ENCODE data around the gene CKS1B.
A peak's percentile ranks its signal among the peaks of the same experiment; 100 is the strongest.

CKS1B gene

DNA sequence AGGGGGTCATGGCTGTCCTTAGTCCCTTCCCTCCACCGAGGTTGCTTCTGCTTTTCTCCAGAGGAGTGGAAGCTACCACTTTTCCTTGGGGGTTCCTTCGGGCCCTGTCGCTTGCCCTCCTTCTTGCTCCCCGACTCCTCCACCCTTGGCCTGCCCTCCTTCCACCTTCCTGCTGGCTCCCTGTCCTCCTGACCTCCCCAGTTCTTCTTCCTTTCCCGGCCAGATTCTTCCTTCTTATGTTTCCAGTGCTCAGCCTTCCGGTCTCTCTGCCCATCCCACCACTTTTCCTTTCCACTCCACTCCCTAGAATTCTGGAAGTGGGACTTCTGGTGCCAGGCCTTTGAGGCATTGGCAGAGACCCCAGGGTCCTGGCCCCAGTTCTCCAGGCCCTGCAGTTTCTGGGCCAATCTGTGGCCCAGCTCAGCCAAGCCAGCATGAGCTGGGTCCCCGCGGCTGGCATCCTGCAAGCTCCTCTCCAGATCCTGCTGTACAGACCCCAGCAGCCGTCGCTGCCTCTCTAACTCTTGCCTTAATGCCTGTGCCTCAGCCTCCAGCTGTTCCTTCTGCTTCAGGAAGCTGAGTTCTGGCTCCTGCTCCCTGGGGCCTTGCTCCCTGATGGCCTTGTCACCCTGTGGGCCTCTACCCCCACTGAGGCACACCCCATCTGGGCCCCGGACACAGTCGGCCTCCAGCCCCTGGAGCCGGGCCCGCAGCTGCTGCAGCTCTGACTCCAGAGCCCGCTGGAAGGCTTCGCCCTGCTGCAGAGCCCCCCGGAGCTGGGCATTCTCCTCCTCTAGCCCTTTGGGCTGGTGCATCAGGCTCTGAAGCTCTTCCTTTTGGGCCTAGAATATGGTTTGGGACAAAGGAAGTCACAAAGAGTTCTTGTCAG is 28.3 kb upstream of the CKS1B start:
- no peak for DNase-seq

DNA sequence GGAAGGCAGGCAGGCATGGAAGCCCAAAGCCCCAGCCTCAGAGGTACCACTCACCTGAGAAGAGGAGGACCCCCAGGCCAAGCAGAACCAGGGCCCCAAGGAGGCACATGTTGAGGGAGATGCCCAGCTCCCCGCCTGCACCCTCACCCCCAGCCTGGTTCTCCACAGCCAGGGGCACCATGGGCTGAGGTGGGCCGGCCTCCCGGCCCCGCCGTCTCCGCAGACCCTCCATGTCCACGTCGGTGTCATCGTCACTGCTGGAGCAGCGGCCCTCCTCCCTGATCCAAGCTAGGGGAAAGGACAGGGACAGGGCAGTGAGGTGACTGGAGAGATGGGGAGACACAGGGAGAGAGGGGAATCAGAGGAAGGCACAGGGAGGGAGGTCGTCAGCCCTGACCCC is 26.4 kb upstream of the CKS1B start:
- no peak for DNase-seq

DNA sequence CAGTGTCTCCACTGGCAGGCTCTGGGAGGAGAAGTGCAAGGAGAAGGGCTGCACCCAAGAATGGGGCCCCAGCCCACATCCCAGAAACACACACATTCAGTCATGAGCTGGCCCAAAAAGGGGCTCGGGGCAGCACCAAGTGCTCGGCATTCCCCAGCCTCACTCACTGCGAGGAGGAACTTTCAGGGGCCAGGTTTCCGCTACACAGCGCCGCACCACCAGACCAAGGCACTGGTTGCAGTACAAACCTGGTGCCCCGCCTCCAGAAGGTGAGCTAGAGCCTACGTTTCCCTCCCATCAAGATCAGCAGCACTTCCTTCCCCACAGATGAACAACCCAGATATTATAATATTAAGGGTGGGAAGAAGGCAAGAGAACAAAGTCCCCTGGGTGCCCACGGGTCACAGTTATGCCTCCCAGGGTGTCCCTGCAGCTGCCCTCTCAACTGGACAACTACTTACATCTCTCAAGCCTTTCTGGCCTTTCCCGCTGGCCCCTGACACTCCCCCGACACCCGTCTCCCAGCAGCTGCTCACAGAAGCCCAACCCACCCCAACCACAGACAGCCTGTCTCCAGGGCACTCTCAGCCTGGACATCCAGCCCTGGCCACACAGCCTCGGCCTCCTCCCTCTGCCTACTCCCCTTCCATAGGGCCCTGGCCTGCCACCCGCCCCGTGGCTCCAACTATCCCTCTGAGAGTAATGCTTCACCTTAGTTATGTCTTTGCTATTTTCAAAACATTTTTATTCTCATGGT is 22.4 kb upstream of the CKS1B start:
- DNase-seq, result peak; percentile 69

DNA sequence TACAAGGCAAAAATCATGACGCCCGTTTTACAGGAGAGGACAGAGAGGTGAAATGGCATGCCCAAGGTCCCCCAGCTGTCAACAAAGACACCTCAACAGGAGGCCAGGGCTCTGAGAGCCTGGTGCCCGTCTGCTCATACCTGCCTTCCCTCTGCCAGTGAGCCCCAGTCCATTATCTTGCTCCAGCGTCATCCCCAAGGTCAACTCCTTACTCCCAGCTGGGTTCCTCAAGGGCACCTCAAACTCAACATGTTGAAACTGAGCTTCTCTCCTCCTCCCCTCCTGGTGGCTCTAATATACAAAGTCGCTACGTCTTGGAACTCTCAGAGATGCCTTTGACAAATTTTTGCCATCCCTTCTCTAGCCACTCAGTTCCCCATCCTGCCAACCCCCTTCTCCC is 21.8 kb upstream of the CKS1B start:
- no peak for DNase-seq

DNA sequence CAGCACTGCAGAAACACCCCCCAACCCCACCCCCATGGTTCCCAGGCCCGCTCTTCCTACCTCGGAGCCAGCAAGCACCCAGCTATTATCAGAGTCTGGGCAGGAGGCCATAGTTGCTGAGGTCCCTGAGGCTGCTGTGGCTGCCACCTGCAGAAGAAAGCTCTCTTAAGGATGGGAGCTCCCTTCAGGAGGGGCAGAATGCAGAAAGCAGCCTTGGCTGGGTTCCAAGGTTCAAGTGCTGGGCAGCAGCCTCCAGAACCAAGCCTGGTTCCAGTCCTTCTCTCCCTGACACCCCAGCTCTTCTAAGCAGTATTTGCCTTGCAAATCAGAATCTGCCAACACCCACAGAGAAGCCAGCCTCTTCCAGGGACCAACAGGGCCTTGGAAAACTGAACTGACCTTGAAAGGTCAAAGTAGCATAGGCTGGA is 20.9 kb upstream of the CKS1B start:
- DNase-seq, result no peak

DNA sequence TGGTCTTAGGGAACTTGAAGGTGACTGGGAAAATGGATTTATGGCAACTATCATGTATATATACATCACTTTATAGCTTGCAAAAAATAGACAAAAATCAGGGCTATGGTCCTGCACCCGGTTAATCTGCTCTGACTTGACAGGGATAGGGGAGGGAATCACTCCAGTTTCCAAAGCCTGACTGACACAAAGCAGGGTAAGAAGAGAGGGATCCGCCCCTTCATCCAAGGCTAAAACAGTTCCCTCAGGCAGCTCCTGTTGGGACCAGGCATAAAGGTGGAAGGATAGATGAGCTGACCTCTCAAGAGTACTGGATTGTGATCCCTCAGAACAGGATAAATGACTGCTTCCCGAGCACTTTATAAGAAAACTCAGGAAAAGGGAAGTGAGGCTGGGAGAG is 19.9 kb upstream of the CKS1B start:
- no peak for DNase-seq

DNA sequence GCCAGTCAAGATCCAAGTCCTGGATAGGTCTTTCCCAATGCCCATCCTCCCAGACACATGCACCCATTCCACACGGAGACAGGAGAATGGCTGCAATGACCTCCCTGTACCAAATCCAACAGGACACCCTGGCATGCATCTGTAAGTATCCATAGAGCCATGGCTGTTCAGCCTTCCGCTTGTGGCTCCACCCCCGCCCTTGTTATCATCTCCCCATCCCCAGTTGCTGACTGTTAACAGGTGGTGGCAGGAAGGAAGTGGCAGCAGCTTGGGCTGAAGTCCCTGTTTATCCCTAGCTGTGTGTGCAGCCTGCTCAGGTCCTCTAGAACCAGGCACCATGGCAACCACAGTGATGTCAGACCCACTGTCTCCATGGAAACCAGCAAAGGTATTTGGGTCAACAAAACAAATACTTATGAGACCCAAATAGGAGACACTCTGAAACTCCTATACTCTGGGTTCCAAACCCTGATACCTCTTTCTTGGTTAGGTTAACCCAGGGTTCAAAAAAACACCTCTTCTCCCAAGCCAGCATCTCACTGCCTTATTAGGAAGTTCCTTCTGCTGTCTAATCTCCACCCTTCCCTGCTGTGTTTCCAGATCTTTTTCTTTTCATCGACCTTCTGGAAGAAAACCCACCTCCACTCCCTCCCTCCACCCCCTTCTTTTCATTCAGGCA is 19.3 kb upstream of the CKS1B start:
- DNase-seq, result peak; percentile 86

DNA sequence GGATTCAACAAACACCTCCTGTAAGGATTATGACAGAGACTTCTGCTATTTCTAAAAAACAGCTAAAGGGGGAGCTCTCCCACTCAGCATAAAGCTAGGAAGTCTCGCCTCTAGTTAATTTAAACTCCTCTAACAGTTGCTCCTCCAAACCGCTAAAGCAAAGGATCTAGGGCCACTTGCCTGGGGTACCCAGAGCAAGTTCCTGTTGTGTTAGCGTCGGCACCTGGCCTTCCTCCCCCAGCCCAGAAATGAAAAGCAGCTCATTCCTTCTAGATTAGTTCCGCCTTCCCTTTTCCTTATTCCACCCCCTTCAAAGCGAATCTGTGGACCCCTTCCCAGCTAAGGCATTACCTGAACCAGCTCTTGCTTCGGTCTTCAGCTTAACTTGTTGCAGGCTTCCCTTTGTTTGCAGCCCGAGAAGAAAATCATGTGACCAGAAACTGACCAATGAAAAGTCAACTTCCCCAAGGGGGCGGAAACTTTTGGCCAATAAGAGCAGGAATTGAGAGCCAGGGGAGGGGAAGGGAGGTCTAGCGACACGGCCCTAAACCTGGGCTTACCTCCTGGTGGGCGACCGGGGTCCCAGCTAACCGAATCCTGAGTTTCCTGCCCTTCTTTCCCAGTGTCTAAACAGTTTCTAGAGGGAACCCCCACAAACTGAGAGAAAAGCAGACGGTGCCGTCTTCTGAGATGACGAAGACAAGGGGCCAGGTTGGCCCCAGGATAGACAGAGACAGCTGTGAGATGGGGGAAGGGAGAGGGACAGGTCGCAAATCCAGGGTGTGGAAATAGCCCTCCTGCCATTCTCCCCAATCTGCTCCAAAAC is 18.6 kb upstream of the CKS1B start, which contains the start of gene PBXIP1:
TSS of gene PBXIP1 (minus strand) at position 382 of the 826 bp plus-strand sequence. CDS start 2,378 bp downstream, outside the sequence.
- peak; percentile 87 for DNase-seq

DNA sequence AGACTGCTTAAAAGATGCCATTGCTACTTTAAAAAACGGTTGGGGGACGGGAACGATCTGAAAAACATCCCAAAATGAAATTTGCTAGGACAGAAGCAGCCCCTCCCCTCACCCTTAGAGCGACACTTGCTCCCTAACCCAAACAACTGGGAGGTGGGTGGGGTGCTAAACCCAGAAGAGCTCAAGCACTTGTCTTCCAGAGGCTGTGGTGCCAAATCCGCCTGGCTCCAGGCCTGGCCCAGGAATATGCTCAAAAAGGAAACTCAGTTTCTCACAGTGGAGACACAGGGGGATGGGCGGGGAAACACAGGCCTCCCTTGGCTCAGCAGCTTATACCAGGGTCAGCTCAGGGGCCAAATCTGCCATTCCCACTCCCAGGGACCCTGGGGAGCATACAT is 17.9 kb upstream of the CKS1B start:
- DNase-seq, result no peak

DNA sequence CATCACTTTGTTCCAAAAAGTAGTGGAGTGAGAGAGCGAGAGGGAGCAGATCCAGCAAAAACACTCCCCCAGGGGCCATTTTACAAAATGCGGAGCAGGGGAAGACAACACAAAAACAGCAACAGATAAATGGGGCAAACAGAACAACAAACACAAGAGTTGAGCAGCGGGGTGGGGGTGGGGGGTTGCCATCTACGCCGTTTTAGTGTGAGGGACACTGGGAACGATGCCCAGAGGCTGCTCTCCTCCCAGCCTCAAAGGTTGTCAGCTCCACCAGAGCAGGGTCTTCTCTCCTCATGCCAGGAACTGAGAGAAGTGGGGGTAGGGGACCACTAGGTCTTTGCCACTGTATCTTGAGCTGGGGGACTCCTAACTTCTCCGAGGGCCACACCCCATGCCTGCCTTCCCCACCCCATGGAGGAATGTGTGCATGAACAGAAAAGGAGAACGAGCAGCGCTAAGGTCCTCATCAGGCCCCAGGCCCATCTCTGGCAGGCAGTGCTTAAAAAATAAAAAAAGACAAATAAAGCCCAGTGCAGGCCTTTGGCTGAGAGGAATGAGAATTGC is 17.3 kb upstream of the CKS1B start:
- no peak for DNase-seq

DNA sequence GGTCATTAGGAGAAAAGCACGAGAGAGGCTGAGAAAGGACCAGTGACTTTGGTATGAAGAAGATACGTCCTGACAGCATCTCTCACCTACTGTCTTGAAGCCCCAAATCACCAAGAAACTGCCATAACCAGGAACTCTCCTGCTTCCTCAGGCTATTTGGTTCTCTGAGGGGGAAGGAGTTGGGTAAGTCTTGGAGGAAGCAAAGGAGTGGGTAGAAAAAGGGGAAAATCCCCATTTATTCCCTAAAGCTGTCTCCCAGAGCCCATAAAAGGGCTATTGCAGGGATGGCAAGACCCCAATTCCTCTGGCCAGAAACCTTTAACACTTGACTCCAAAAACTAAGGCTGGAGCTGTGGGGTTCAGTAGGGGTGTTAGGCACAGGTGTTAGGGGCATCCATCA is 16.4 kb upstream of the CKS1B start:
- DNase-seq, result no peak

DNA sequence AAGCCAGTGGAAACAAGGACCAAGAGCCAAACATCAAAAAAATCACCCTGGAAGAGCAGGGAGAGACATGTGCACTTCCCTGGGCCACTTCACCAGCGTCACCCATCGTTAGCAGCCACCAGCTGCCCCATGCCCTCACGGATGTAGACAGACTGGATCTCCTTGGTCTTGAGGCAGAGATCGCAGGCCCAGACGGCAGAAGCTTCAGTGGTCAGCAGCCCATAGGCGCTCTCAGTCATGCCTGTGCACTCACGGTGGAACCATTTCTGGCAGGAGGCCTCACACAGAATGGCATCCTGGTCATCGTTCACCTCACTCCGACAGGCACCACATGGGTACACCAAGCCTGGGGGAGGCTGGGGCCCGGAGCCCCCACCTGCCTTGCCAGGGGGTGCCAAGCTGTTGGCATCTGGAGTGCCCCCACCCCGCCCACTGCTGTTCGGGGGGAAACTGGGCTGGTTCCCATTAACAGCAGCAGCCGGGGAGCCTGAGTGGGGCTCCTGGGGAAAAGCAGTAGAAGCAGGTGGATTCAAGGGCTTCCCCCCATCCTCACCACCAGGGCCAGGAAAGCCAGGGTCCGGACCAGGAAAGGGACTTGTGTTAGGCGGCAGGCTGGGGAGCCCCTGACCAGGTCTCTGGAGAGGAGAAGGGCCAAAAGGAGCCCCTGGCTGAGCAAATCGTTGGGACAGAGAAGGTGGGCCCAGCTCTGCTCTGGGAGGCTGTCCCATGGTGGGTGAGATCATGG is 15.6 kb upstream of the CKS1B start:
- DNase-seq, result no peak

DNA sequence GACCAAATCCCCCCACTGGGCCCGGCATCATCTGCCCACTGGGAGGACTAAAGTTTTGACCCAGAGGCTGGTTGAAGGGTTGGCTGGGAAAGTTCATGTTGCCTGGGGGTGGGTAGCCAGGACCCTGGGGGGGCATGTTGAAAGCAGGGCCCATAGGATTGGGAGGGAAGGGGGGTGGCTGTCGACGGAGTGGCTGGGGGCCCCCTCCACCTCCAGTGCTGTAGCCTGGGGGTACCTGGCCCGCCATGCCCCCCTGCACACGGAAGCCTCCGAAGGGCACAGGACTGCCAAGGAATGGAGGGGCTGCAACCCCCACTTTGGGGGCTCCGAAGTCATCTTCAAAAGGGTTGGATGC is 15.1 kb upstream of the CKS1B start:
- DNase-seq, result no peak

DNA sequence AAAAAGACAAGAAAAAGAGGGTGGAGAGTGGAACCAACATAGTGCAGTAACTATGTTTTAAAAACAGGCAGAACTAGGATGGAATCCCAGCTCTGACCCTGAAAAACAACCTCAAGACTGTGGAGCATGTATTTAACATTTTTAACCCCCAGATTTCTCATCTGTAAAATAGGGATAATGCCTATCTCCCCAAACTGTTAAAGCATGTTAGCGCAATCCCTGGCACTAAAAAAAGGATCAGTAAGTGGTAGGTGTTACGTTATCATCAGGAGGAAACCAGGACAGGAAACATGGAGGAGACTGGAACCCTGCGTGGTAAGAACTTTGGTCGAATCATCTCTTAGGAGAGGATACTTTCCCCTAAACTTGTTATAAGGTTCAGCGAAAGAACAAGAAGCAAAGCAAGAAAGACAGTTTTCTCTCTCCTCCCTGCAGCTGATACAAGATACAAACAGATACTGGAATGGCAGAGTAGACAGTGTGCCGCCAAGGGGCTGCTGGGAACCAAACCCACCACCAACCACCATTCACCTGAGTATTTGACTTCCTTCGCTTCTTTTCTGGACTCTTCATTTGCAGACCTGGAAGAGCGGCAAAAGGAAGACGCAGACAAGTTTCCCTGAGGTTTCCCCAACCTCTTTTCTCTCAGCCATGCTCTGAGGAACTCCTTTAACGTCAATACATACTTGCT is 13.9 kb upstream of the CKS1B start:
- DNase-seq, result no peak

DNA sequence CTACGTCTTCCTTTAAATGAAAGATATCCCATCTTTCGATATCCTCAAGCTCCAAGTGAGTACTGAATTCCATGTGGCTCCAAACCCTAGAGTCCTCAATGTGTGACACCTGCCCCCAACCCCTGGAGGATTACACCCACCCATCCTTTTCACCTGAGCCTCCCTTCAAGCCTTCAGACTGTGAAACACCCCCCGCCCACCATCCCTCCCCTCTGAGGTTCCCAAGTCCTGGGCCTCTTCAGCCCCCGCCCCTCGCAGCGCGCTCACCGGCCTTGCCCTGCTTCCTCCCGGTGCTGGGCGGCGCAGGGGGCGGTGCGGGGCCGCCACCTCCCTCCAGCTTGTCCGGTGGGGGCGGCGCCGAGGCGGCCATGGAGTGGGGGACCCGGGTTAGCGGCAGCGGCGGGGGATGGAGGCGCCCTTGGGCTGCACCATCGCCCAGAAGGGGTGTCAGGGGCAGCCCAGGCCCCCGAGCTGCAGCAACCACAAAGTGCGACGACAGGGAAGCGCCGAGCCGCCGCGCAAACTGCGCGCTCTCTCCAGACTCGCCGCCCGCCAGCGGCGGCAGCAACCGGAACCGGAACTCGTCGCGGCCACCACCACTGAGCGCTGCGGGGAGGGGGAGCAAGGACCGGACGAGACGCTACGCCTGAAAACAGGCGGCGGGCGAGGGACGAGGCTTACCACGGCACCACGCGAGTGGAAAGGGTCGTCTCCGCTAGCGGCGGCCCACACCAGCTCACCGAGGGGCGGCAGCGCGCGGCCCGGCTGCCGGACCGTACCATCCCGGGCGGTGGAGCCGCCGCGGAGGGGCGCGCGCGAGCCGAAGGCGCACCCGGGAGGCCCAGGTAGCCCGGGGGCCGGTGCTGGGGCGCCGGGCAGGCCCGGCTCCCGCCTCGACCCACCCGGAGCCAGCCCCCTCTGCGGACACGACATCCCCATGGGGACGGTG is 13.0 kb upstream of the CKS1B start, which contains the start of gene PYGO2:
TSS of gene PYGO2 (minus strand) at position 576 of the 949 bp plus-strand sequence. CDS start at position 370, 206 bp downstream.
- DNase-seq, result peak; percentile 81

DNA sequence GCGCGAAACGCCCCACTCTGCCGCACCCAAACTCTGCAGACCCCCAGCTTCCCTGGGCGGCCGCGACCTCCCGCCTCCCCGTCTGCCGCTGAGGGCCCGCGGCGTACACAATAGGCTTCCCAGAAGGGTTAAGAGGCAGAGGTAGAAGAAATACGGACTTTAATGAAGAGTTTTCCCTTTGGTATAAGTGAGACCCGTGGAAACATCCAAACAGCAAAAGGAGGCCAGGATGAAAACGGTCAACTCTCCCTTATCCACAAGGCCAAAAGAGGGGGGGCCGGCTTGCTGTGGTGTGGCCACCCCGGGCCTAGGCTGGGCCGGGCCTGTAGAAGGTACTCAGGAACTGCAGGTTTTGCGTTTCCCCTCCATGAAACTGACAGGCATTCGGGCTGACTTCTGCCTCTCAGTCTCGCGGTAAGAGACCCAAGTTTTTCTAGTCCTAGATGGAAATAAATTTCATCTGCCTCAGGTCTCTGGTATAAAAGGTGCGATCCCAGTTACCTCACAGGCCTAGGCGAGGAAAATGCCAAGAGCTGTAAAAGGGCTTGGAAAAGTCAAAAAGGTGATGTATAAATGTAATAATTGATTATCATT is 12.2 kb upstream of the CKS1B start:
- no peak for DNase-seq

DNA sequence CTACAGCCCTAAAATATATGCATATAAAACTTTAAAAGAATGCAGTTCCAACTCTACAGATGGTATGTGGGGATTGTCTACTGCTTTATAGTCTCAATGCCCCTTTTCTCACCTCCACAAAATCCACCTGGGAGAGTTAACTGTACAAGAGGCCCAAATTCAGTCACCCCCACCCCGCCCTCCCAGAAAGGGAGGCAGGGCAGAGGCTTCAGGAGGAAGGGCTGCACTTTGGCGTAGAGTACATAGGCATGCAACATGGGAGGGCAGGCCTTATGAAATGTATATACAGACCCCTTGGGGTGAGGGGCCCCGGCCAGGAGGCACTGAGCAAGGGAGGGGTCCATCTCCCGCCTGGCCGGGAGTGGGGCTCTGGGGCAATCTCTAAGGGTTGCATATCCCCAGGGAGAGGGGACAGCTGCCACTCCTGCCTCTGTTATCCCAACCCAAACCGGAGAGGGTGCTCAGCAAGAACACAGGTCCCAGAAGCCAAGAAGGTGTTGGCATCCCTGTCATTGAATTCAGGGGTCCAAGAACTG is 11.6 kb upstream of the CKS1B start:
- DNase-seq, result no peak

DNA sequence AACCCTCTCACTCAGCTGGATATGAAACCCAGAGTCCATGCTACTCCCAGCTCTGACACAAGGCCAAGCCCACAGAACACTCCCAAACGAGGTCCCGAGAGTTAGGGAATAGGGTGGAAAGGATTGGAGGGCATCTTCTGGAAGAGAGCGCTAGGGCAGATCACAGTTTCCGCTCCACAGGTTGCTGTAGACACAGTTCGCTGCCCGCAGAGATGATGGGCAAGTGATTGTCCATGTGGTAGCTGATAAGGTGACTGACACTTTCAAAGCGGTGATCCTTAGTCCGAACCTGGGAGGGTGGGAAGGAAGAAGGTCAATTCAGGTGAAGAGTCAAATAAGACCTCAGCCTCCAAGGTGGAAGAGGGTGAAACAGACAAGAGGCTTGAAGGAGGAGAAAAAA is 10.8 kb upstream of the CKS1B start:
- no peak for DNase-seq

DNA sequence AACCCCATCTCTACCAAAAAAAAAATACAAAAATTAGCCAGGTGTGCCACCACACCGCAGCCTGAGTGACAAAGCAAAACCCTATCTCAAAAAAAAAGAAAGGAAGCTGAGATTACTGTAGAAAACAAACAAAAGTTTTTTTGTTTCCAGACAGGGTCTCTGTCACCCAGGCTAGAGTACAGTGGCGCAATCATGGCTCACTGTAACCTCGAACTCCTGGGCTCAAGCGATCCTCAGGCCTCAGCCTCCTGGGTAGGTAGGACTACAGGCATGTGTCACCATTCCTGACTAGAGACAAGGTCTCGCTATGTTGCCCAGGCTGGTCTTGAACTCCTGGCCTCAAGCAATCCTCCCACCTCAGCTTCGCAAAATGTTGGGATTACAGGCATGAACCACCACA is 10.1 kb upstream of the CKS1B start:
- no peak for DNase-seq

All from stimulated activated CD4-positive, alpha-beta T cell treated with anti-CD3 and anti-CD28 coated beads, Interleukin-4, amount 100 ng/mL, for 24 hours (primary cell).